Kasumi-1 (cell line): ENCODE measurements around the gene CIC.

Experiments used
- DNase-seq, 2 experiments: peaks; one replicate each; lab custom pipeline; 2025; lab: John Stamatoyannopoulos, UW

Gene CIC

DNA sequence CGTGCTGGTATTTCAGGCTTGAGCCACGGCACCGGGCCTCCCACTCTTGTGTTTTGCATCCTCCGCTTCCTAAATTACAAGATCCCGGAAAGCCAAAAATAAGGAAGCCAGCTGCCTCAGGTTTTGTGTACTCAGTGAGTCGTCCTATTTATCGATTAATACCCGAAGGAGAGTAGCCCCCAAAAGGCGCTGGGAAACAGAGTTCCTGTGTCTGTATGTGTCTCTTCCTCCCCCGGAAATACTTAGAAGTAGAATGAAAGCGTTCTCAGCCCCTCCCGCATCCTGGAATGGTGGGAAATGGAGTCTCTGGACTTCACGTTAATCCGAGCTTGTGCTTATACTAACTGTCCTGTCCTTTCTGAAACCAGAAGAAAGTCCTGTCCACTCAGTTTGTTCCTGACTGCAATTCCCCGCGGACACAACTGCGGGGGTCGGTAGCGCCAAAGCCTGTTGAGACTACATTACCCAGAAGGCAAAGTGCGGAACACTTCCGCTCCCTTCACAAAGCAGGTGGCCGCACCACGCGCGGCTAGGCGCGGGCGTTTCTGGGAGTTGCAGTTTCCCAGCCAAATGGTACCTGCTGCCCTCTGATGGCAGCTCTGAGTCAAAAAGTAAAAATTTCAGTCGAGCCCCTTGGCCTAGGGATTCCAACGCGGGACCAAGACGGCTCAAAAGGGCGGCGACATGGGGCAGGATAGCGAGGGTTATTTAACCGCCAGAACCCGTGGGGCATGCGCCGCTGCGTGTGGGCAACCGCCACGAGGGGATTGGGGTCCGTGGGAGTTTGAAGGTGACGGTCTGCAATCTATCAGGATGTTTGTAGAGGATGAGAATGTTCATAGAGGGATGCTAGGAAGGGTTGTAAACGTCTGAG, 24.5 kb upstream of the CIC start:
- DNase-seq: peak; percentile 96

DNA sequence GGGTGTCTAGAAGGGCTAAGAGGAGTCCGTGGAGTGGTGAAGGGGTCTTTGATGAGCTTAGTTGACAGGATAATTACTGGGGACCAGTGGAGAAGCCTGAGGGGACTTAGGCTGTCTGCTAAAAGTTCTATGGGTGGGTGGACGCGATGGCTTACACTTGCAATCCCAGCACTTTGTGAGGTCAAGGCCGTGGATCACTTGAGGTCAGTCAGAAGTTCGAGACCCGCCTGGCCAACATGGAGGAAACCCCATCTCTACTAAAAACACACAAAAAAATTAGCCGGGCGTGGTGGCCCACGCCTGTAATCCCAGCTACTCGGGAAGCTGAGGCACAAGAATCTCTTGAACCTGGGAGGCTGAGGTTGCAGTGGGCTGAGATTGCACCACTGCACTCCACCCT, 23.8 kb upstream of the CIC start:
- no peak for DNase-seq

DNA sequence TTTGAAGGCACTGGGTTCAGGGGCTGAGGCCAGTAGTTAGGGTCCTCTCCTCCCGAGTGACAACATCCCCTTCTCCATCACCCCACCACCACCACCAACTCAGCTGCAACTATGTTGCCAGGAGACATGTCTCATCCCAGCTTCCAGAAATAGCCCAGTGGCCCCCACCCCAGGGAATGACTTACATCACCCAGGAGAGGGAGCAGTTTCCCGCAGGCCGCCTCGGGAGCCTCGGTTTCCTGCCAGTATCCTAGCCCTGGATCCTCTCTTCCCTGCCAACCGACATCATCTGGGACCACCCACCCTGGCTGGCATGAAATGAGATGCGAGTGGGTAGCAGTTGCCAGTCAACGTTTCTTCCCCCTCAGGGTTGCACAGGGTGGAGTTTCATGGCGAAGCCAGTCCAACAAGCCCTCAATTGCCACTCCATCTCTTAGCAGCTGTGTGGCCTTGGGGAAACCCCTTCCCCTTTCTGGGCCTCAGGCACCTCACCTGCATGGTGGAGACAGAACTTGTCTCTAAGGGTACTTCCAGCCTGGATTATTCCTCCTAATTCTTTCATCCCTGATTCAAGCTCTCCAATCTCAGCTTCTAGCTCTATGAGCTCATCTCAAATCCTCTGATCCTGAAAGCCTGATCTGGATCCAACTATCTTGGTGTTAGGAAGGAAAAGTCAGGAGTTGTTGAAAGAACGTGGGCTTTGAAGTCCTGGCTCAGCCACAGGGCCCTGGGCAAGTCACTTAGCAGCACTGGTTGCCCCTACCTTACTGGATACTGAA, 22.7 kb upstream of the CIC start:
- DNase-seq: peak; percentile 18 to 20

DNA sequence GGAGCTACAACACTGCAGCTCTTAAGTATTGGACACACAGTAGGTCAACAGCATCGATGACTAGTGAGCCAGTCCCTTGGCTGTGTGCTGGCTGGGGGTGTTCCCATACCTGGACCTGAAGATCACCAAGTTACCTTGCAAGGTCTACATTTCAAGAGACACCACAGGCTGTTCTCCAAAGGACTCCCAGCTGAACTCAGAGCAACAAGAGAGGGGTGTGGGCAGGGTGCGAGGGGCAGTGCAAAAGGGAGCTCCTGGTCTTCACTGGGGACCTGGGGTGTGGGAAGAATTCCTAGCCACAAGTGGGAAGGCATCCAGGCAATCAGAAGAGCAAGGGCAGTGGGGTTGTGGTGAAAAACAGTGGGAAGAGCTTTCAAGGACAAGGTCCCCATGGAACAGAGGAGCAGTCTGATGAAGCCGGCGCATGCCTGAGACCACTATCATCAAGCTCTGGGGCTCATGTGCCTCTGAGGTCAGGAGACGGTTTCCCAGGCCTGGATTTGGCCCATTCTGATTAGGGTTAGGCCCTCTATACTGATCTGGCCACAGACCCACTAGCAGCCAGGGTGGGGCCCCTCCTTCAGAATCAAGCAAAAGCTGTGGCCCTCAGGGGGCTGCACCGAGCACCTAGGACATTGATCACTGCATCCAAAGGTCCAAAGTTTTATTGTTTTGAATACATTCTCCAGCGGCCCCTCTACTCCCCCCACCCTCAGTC, 22.0 kb upstream of the CIC start:
- no peak for DNase-seq

DNA sequence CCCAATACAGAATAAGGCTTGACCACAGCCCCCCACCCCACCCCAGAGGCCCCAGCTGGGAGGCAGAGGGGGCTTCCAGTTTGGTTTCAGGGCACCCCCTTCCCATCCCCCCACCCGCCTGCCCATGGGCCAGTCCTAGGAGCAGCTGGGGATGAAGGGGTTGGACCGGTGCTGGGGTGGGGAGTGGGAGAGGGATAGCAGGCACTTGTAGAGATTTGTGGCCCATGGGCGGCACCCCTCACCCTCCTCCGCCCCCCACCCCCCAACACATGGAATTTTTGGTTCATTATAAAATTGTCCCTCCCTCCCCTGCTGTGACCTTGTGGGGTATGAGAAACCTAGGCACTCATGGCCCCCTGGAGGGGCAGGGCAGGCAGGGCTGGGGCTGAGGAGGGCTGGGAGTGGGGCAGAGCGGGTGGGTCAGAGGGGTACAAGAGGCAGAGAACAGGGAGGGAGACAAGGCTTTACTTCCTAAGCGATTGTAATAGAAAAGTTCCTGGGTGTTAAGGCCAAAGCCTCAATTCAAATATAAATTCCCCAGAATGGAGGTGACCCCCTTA, 21.3 kb upstream of the CIC start:
- DNase-seq: no peak

DNA sequence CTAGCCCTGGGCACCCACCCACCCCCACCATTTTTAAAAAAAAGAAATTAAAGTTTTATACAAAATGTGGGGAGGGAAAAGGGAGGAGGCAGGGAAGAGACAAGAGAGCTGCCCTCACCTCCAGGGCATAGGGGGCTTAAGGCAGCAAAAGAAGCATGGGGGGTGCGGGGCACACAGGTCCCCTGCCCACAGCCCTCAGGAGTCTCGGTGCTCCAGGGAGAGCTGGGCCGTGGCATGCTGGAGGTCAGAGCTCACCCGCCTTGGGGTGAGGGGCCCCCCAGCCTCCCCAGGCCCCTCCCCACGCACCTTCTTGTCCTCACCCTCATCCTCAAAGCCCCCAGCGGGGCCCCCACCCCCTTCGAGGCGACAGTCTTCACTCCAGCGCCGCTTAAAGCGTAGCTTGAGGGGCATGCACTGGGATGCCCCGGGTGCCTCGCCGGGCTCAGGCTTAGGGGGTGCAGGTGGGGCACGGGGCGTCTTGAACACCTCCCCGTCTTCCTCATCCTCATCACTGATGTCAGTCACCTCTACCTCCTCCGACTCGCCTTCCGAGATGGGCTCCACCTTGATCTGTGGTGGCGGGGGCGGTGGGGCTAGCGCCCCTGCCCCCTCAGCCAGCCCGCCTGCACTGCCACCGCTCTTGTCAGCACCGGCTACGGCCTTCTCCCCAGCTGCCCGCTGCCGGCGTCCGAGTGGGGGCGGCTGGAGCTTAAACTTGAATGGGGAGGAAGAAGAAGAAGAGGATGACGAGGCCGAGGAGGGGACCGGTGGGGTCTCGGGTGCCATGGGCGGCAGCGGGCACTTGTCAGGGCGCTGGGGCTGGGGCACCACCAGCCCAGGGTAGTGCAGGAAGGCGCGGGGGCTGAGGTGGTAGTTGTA, 20.5 kb upstream of the CIC start:
- DNase-seq: no peak

DNA sequence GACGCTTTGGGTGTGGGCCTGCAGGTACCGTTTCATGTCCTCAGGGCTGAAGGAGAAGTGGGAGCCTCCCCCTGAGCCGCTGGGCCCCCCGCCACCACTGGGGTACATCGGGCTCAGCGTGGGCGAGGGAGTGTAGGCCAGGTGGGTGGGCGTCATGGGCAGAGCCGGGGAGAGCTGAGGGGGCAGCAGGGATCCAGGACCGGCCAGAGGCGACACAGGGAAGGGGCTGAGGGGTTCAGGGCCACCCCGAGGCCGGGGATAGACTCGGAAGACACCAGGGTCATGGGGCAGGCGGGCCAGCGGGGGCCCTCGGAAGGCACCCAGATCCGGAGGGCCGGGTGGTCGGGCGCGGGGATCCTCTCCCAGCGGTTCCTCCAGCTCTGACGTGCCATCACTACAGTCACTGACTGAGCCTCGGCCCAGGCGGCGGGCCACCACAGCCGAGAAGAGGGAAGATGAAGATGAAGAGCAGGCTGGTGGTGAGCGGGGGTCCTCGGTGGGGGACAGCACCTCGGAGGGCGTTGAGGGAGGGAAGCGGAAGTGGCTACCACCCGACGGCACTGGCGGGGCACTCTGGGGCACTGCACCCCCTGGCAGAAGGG, 19.8 kb upstream of the CIC start:
- DNase-seq: no peak

DNA sequence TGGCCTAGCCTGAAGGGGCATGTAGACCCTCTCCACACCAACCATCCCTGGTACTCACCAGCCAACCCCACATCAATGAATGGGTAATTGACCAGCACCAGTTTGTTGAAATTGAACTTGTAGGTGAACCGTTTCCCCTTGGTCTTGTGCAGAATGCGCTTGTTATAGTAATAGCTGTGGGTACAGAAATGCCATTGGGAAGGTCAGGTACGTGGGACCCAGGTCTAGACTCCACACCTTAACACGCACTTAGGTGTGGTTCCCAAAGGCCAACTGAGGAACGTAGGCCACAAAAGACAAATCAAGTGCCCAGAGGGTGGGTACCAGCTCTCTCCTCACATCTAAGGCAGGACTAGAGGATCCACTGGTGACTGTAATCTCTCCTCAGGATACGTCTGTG, 19.3 kb upstream of the CIC start:
- DNase-seq: no peak

DNA sequence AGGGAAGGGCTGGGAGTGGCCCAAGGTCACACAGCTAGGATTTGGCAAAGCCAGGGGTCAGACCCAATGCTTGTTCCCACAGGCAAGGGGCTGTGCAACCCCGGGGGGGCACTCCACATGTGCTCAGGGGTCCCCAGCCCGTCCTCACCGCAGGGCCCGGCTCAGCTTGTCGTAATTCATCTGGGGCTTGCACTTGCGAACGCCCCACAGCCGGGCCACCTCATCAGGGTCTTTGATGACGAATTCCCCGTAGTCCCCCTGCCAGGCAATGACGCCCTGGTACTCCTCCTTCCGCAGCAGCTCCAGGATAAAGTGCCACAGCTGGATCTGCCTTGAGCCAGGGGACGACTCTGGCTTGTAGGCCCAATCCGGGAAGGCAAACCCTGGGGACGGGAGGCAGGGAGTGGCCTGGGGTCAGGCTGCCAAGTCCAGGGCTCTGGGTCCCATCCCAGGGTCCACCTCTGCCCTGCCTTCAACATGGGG, 18.8 kb upstream of the CIC start:
- no peak for DNase-seq

DNA sequence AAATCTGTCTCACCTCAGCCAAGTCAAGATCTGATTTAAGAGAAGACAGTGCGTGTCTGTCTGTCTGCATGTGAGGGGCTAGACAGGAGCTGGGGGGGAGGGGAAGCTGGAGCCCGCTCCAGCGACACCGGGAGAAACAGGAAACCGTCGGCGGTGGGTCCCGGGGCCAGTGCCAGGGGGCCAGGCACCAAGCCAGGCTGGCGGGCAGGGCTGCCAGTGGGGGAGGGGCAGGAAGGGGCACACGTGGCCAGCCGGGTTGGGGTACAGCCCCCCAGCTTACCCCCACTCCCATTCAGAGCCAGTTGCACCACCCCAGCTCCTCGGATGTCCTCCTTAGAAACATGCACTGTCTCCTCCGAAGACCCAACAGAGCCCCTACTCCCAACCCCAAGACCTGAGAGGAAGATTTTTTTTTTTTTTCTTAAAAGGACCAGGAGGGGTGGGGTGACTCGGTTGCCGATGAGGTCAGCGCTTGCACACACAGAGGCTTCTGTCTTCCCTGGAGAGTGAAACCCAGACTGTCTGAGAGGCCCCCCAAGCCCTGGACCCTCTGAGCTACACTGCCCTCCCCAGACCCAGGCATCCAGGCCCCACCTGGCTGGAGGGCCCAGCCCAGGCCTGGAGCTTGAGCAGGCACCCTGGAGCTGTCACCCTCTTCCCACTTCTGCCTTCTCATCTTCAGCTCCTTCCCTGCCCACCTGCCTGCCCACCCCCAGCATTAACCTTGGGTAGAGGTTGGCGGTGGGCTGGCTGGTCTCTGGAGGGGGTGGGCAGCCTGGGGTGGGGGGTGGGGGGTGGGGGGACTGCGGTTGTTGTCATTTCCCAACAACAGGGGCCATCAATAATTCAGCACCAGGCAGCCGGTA, 18.2 kb upstream of the CIC start:
- peak in 1 of 2 experiments; percentile 16 for DNase-seq

DNA sequence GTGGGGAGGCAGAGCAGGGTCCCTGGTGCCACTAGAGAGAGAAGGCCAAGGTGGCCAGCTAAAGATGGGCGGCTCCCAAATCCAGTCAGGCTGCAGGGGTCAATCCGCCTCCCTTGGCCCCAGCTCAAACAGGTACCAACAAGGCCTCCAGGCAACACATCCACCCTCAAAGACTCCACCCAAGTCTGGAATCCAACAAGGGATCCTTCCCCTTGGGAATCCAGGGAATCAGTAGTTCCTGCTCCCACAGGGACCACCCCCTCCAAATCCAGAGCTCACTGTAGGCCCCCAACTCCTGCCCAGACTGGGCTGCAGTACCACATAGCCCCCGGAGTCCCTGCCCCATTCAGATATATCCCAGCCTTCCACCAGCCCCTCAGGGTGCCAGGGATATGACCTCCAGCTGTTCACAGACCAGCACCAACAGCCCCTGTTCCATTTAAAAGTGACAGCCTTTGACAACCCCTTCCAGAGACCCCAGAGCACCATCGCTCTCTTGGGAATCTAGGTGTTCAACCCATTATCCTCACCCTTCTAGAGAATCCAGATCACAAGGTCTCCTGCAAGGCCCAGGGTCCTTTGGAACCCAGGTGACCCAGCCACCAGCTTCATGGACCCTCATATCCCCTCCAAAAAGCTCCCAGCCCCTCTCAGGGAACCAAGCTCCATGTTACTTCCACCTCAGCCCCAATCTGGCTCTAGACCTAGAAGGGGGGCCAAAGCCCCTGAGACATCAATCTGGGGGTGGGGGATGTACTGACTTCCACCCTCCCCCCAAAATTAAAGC, 17.3 kb upstream of the CIC start:
- DNase-seq: no peak

DNA sequence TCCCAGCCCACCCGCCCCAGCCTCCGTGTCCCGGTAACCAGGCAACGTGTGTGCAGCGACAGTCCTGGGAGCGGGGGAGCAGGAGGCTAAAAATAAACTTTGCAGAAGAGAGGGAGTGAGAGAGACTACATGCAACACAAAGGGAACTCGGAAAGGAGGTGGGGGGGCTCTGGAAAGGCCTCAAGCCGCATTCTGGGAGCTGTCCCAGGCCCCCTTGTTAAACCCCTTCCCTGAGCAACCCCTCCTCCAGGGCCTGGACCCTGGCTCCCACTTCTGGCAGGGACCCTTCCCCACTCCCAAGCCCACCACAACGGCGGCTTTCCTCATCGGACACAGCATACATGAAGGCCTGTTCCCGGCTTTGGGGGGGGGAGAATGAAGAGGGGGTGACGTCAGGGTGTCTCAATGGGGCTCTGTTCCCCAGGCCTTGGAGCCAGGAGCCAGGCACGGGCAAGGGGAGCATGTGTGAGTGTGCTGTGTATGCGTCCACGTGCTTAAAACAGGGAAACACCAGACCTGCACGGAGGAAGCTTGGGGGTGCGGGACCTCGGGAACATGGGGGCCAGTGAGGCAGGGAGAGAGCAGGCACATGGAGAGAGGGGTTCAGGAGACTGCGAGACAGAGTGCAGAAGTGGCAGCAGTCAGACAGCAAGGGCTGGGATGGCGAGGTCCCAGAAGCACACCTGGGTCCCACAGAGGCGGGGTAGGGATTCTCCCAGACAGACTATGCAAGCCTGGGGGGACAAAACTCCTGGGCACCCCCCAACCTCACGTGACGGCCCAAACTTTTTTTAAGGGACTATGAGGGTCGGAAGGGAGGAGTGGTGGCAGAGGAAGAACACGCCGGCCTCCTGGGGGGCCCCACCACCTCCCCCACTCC, 16.4 kb upstream of the CIC start:
- peak; percentile 62 to 66 for DNase-seq

DNA sequence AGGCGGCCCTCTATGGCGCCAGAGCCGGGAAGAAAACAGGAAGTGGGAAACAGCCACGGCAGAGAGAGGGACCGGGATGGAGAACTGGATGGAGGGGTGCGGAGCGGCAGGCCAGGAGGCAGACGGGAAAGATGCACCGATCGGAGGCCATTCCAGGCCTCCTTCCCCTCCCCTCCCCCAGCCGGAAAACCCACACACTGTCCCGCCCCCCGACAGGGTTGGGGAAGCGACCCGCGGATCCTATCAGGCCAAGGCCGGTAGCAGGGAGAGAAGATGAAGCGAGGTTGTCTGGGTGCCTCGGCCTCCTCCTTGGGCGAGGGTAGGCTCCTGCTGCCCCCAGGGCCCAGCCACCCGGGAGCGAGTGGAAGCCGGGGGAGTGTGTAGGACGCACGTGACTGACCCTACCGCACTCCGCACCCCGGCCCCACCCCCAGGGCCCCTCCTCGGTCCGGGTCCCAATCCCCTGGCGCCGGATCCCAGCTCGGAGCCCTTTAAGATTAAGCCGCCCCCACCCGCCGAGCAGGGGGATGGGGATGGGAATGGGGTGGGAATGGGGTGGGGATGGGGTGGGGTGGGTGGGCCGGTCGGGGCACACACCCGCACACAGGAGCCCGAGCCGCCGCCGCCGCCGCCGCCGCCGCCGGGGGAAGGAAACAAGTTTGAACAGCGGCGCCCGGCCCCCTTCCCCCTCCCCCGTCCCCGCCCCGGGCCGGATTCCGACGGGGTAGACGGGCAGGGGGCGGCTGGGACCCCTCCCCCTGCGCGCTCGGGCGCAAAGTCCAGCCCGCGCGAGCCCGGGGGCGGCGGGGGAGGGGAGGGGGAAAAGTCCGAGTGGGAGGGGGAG, 15.6 kb upstream of the CIC start:
- DNase-seq: peak; percentile 48 to 50

DNA sequence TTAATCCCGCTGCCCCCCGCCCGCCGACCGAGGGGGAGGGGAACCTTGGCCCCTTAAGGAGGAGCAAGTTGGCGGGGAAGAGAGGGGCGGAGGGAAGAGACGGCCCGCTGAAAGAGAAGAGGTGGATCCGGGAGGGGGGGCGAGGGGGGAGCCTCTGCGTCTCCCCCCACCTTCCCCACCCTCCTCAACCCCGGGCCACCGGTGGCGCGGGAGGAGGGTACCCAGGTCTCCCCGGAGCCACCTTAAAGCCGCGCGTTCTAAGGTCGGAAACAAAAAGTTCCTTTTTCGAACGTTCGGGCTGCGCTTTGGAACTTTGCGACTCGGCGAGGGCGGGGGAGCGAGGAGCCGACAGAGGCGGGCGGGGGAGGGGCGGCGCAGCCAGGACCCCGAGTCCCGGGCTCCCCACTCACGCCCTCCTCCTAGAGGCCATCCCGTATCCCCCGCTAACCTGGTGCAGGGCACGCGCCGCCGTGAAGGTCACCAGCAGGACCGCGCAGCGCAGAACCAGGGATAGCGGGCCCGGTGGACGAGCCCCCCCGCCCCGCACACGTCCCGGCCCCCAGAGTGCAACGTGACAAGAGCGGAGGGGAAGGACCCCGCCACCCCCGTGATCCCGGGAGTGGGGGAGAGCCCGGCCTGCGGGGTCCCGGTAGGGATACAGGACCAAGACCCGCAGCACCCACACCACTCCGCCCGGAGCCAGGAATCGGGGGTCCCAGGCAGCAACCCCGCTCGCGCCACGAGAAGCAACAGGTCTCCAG, 14.8 kb upstream of the CIC start:
- peak; percentile 60 to 78 for DNase-seq

DNA sequence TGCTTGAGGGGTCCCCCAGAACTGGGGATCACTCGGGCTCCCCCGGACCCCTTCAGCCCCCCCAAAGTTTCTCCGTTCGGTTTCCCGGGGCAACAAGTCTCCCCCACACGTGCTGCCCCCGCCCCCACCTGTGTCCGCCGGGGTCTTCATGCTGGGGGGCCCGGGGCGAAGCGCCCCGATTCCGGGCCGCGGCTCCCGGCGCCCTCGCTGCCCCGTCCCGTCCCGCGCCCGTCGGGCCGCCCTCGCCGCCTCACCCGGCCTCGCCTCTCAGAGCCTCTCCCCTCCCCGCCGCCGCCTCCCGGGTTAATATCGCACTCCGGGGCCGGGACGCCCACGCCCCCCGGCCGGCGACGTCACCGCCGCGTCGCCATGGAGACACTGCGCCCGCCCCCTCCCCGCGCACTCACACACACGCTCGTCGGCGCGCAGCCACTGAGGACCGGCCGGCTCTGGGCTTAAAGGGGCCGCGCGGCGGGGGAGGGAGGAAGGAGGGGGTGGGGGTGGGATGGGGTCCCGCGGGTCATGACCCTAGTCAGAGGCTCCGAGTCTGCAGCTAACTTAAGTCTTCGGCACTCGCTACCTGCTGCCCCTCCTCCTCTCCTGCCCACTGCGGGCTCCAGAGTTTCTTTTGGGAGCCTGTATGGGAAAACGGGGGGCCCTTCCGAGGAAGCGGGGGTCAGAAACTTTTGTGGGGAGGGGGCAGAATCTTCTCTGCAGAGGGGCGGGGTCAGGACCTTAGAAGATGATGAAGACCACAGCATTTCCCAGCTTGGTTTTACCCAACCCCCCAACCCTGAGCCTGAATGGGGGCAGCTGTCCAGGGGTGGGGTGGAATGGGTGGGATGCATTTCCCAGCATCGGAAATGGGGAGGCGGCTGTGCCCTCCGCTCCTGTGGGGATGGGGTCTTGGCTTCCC, 13.9 kb upstream of the CIC start, which contains the start of gene ERF:
TSS of gene ERF (minus strand) at position 279 of the 916 bp plus-strand sequence. CDS start at position 150, 129 bp downstream.
- peak; percentile 73 to 75 for DNase-seq
